ENCODE measurements around the gene KRT12.

Gene KRT12

GRCh38 chr17:40866838-40867237 lies at the start of gene KRT12:
Gene KRT12, minus strand, starts transcription at chr17:40867223. Its CDS starts 37 bp downstream, at chr17:40867186.
- DNase-seq: no peak

DNA sequence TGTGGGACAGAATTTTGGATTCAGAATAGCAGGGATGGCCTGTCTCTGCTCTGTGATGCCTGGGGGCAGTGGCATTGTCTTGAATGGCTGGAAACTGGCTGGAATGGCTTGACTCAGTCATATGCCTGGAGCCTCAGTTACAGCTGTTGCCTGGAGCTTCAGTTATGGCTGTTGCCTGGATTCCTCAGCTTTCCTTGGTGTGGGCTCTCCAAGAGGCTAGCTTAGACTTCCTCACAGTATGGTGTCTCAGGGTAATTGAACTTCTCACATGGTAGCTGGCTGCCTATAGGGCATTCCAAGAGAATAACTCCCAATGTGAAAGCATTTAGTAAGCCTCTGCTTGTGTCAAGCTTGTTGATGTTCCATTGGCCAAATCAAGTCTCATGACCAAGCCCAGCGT lies 49.3 kb upstream of the KRT12 start:
- no peak for DNase-seq

GRCh38 chr17:40915721-40916256 lies 48.8 kb upstream of the KRT12 start:
- DNase-seq: no peak

DNA sequence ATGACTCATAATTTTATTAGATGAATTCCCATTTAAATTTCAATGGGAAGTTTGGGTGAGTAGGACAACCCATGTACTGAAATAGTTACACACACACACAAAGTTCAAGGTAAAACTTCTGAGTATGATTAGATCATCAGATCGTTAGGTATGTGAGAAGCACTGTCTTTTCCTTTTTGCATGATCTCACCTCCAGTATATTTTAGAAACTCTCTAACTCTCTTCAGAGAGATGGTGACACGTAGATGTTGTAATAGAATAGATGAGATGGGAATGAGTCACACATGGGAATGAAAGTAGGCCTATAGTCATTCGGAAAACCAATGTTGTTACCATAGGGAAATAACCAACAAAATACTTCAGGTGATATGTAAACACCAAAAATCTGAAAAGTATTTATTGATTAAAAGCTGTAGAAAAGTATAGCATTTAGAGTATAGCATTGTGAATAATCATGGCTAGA lies 48.2 kb upstream of the KRT12 start:
- DNase-seq: no peak

GRCh38 chr17:40914075-40914855 lies 47.2 kb upstream of the KRT12 start:
- DNase-seq: no peak

GRCh38 chr17:40912486-40913210 lies 45.6 kb upstream of the KRT12 start:
- no peak for DNase-seq

DNA sequence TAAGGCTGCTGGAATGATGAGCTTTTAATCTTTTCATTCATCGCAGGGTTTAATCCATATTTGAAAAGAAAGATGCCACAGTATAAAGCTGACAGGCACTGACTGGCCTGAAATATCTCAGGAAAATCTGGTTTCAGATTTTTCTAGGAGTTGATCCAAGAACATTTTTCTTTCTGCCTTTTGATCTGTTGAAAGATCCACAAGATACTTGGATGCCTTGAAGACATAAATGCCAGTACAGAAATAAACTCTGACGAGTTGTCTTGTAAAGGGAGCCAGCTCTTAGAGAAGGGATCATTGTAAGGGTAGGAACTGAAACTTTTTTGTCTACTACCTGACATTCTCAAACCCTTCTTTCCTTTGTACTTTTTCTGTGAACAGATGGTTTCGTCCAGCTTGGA lies 43.4 kb upstream of the KRT12 start:
- no peak for DNase-seq

DNA sequence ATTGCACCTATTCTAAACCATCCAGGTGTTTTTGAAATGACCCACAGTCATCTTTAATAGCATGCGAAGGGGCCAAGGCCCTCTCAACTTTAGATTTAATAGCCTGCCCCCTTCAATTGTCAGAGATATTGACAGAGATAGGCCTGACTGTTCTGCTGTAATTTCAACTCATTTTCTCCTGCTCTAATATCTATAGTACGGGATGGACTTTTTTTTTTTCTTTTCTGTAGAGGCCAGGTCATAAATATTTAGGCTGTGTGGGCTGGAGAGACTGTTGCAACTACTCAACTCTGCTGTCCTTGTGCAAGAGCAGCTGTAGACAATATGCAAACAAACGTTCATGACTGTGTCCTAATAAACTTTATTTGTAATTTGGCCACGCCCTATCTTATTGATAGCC lies 42.7 kb upstream of the KRT12 start:
- no peak for DNase-seq

DNA sequence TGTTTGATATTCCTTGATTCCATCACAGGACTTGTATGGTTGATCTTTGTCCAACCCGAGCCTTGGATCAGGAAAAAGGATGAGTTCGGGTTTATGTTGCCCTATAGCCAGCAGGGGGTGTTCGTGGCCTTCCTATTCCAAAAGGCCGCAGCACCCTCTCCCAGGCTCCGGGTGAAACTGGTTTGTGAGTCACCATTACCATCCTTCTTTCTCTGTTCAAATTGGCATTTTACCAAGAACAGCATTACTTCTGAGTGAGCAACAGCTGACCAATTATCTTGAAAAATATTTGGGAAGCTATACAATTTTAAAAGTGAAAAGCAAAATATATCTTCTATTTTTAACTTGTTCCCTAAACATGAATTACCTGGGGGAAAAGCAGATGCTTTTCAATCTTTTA lies 42.3 kb upstream of the KRT12 start:
- DNase-seq: peak; percentile 62

GRCh38 chr17:40906613-40907012 lies 39.6 kb upstream of the KRT12 start:
- no peak for DNase-seq

GRCh38 chr17:40905370-40905769 lies 38.3 kb upstream of the KRT12 start:
- no peak for DNase-seq

GRCh38 chr17:40903129-40903847 lies 36.3 kb upstream of the KRT12 start:
- DNase-seq: no peak

GRCh38 chr17:40902498-40902897 lies 35.5 kb upstream of the KRT12 start:
- no peak for DNase-seq

DNA sequence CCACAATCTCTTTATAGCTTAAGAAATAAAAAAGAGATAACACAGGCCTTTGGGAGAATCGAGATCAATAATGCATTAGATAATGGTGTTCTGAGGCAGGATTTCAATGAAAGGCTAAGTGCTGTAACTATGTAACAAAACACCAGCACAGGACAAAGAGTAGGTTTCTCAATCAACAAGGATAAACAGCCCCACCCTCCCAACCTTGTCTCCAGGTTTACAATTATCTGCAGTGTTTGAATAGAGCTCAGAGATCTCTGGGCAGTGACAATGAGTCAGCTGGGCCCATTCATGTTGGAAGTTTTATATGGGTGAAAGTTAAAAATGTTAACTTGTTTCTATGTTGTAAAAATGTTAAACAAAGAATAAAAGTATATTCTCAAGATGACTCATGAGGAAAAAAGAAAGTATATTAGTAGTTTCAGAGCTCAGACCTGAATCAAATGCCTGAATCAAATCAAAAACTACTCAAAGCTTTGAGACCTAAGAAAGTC lies 35.0 kb upstream of the KRT12 start:
- no peak for DNase-seq

GRCh38 chr17:40900809-40901356 lies 33.9 kb upstream of the KRT12 start:
- DNase-seq: no peak

DNA sequence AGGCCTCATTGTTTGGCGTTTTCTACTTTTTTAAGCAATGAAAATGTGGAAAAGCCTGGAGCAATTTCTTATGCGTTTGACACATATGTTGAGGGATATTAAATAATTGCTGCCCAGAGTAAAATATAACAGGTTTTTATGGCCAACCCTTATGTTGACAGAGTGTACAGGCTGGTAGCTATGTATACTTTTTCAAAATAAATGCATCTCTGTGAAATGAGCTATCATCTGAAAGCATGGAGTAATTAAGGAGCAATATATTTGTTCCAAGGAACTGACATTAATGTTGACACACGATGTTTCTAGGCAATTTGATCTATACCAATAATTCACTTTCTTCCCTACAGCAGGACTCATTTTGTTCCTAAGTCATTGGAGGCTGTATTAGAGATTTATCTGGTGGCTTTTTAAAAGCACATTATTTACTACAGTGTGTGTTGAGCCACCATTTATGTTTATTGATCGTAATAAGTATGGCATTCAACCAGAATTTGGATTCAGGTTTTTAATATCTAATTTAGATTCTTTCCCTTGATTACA lies 30.0 kb upstream of the KRT12 start:
- no peak for DNase-seq

DNA sequence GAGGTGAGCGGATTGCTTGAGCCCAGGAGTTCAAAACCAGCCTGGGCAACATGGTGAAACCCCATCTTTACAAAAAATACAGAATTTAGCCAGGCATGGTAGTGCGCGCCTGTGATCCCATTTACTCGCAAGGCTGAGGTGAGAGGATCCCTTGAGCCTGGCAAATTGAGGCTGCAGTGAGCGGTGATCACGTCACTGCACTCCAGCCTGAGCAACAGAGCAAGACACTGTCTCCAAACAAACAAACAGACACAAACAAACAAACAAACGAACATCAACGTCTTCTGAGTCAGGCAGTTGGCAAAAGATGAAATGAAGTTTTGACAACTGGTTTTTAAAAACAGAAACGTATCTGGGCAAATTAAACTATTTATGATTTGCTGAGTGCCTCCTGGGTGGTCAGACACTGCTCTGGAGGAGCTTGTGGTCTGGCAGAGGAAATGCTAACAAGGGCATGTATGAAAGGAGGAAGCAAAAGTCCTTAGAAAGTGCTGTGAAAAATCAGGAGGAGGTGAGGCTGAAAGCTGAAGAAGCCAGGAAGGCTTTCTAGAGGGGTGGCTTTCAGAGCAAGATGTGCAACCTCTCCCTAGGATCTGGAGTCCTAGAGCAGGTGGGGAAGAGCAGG lies 28.2 kb upstream of the KRT12 start:
- DNase-seq: no peak

- no peak for DNase-seq
Measured at GRCh38 chr17:40888196-40888720, 21.2 kb upstream of the KRT12 start.

GRCh38 chr17:40886090-40886489 lies 19.1 kb upstream of the KRT12 start:
- no peak for DNase-seq

DNA sequence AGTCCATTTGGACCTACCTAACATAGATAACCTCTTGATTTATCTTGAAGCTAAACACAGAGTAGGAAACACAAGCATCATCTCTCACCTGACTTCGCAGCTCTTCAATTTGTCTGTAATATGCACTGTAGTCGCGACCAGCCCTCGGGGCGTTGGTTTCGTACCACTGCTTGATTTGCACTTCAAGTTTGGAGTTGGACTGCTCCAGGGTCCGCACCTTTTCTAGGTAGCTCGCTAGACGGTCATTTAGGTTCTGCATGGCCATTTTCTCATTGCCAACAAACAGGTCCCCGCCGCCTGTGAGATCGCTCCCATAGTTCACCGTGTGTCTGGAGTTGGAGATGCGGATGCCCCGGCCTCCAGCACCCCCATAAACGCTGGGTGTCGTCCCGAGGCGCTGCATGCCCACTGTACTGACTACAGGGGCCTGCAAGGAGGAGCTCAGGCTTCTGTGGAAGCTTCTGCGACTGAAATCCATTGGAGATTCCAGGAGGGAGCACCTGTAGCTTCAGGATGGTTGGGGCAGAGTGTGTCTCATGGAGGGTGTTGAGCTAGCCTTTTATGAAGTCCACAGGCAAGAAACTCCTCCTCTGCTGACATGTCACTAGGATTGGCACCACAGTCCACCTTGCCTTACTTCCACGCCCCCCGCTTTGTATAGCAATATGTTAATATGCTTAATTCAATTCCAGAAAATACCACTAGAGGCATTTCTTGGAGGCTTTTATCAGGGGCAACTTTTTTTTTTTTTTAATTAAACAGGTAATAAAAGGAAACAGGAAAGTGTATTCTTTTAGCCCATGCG lies 17.9 kb upstream of the KRT12 start, which contains the start of gene KRT20:
TSS of gene KRT20 (minus strand) at position 535 of the 805 bp plus-strand sequence. CDS start at position 478, 57 bp downstream.
- no peak for DNase-seq
